Measurements from ENCODE around the gene HES4. TPM values are rescaled to one million over a fixed set of nuclear protein-coding genes. Genes with fewer than 3 reads are reported as not detected.

The HES4 gene
- polyA plus RNA-seq, 1 experiment = 10.8 TPM

DNA sequence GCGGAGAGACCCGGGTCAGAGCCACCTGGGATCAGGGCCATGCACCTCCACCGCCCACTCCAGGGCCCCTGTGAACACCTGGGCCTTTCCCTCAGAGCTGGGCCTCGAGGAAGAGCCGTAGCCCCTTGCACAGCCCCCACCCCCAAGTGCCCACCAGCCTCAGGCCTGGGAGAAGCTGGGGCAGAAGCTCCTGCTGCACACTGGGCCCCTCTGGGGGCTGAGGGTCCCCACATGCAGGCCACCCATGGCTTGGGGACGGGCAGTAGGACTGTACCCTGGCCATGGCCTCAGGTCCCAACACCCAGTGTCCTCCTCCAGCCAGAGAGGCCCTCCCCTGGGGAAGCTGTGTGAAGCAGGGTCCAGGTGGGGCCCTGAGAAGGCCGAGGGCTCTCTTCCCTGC lies 47.3 kb downstream of the HES4 start:
- Histone ChIP-seq H3K27me3 (ENCODE audit: control insufficient read depth, insufficient read depth, low read length) (no peaks in the 10 kb centered on the region; the same call in 1 of the 2 replicates), H3K4me3 (ENCODE audit: low read depth, low read length) (no peak overlapping the region), H3K36me3 (ENCODE audit: control insufficient read depth, insufficient read depth, low read length) (peaks cover 70% of the 10 kb centered on the region)
- ChIA-PET CTCF (interaction anchor here (1.0 to 1.1 kb wide), 2 partner anchors 24 to 49 kb away, joined by 3 to 4 read pairs; no protein-coding TSS in a partner anchor), POLR2A (no interaction called here)
- no peak for TF ChIP-seq CTCF (IDR thresholded peaks at IDR 0.05; ENCODE audit: insufficient read depth, low read depth, low read length)
- no peak for DNase-seq (ENCODE audit: low read depth)

DNA sequence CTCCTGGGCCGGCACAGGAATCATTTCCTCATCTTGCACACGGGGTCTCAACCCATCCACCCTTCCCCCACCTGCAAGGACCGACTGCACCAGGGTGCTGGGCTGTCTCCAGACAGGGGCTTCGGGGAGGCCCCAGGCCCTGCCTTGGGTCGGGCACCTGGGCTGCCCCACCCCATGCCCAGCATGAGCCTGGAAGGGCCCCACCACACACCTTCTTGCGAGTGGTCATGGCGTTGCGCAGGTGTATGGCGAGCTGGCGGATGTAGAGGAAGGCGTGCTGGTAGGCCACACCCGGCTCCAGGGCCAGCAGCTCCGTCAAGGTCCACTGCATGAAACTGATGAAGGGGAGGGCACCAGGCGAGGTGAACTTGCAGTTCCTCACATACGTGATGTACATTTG lies 47.7 kb downstream of the HES4 start:
- Histone ChIP-seq H3K4me3 (ENCODE audit: low read depth, low read length) (no peak overlapping the region), H3K27me3 (ENCODE audit: control insufficient read depth, insufficient read depth, low read length) (no peaks in the 10 kb centered on the region; the same call in 1 of the 2 replicates), H3K36me3 (ENCODE audit: control insufficient read depth, insufficient read depth, low read length) (peaks cover 71% of the 10 kb centered on the region)
- TF ChIP-seq CTCF (IDR thresholded peaks at IDR 0.05; ENCODE audit: insufficient read depth, low read depth, low read length) = no peak
- POLR2A ChIA-PET = no interaction called here
- CTCF ChIA-PET = interaction anchor here (1.0 to 1.6 kb wide), 4 partner anchors 12 to 49 kb away, joined by 3 to 6 read pairs (median 4); no protein-coding TSS in a partner anchor
- DNase-seq (ENCODE audit: low read depth) = no peak

GRCh38 chr1:951364-951763 lies 48.5 kb downstream of the HES4 start:
- Histone ChIP-seq H3K4me3 (ENCODE audit: low read depth, low read length) (no peak overlapping the region), H3K27me3 (ENCODE audit: control insufficient read depth, insufficient read depth, low read length) (no peaks in the 10 kb centered on the region), H3K36me3 (ENCODE audit: control insufficient read depth, insufficient read depth, low read length) (peaks cover 65% of the 10 kb centered on the region)
- TF ChIP-seq CTCF (IDR thresholded peaks at IDR 0.05; ENCODE audit: insufficient read depth, low read depth, low read length) = peak; percentile 45; the same call in 1 of the 2 replicates
- DNase-seq (ENCODE audit: low read depth) = no peak
- ChIA-PET CTCF (interaction anchor here (0.9 to 1.6 kb wide), 4 partner anchors 9 to 48 kb away, joined by 3 to 6 read pairs (median 4); no protein-coding TSS in a partner anchor), POLR2A (no interaction called here)

DNA sequence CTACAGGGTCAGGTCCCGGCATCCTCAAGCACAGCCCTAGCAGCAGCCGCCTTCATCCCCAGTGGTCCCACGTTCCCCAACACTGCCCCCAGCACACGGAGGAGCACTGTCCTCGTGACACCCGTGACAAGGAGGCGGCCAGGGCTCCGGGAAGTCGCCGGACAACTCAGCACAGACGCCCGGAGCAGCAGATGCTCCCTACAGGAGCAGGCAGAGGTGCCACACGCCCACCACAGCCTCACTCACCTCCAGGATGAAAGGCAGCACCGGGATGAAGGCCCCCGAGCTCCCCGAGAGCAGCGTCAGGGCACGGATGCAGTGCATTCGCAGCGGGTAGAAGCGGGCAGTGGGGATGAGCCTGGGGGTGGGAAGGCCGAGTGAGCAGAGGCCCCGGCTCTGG lies 49.0 kb downstream of the HES4 start:
- peaks cover 61% of the 10 kb centered on the region for H3K36me3 ChIP-seq (ENCODE audit: control insufficient read depth, insufficient read depth, low read length)
- TF ChIP-seq CTCF (IDR thresholded peaks at IDR 0.05; ENCODE audit: insufficient read depth, low read depth, low read length) = no peak
- ChIA-PET POLR2A (no interaction called here), CTCF (interaction anchor here (0.9 to 1.6 kb wide), 2 partner anchors 9 to 10 kb away, joined by 5 to 6 read pairs; no protein-coding TSS in a partner anchor)
- DNase-seq (ENCODE audit: low read depth) = no peak
- H3K27me3 ChIP-seq (ENCODE audit: control insufficient read depth, insufficient read depth, low read length) = no peaks in the 10 kb centered on the region
- no peak overlapping the region for H3K4me3 ChIP-seq (ENCODE audit: low read depth, low read length)

GRCh38 chr1:950268-950667 lies 49.6 kb downstream of the HES4 start:
- ChIA-PET POLR2A (no interaction called here), CTCF (interaction anchor here (0.9 to 1.6 kb wide), 4 partner anchors 8 to 52 kb away, joined by 3 to 6 read pairs (median 6); no protein-coding TSS in a partner anchor)
- H3K4me3 ChIP-seq (ENCODE audit: low read depth, low read length) = no peak overlapping the region
- no peaks in the 10 kb centered on the region for H3K27me3 ChIP-seq (ENCODE audit: control insufficient read depth, insufficient read depth, low read length)
- DNase-seq (ENCODE audit: low read depth) = no peak
- H3K36me3 ChIP-seq (ENCODE audit: control insufficient read depth, insufficient read depth, low read length) = peaks cover 58% of the 10 kb centered on the region
- no peak for TF ChIP-seq CTCF (IDR thresholded peaks at IDR 0.05; ENCODE audit: insufficient read depth, low read depth, low read length)

Small RNAs within 50 kb of the gene (small RNA-seq; reads per million reads assigned to genes)
- gene AL645608.3 (ENCODE audit: insufficient read length, low read depth, low replicate concordance) = not detected

Other genes with a start within 250 kb of the HES4 start
- 6.3 and 10.0 TPM in 2 replicates for gene SAMD11, start 76.2 kb downstream of the HES4 start, polyA plus RNA-seq (2011; rRNA removed)
- gene NOC2L, start 40.8 kb downstream of the HES4 start, polyA plus RNA-seq (2011; rRNA removed) = 33.7 and 49.7 TPM in 2 replicates
- gene KLHL17, start 39.5 kb downstream of the HES4 start, polyA plus RNA-seq (2011; rRNA removed) = 6.7 and 14.7 TPM in 2 replicates
- 0.48 and 0.88 TPM in 2 replicates for gene PLEKHN1, start 33.6 kb downstream of the HES4 start, polyA plus RNA-seq (2011; rRNA removed)
- not detected in 2 replicates for gene PERM1, start 18.0 kb downstream of the HES4 start, polyA plus RNA-seq (2011; rRNA removed)
- 73.0 and 86.8 TPM in 2 replicates for gene ISG15, start 13.4 kb upstream of the HES4 start, polyA plus RNA-seq (2011; rRNA removed)
- 32.7 and 41.2 TPM in 2 replicates for gene AGRN, start 20.0 kb upstream of the HES4 start, polyA plus RNA-seq (2011; rRNA removed)
- not detected in 2 replicates for gene RNF223, start 74.2 kb upstream of the HES4 start, polyA plus RNA-seq (2011; rRNA removed)
- 4.3 and 8.9 TPM in 2 replicates for gene C1orf159, start 116.0 kb upstream of the HES4 start, polyA plus RNA-seq (2011; rRNA removed)
- not detected in 2 replicates for gene TTLL10, start 173.8 kb upstream of the HES4 start, polyA plus RNA-seq (2011; rRNA removed)
- 0.40 TPM in 1 of 2 replicates, not detected in the other for gene TNFRSF18, start 206.5 kb upstream of the HES4 start, polyA plus RNA-seq (2011; rRNA removed)
- gene TNFRSF4, start 214.1 kb upstream of the HES4 start, polyA plus RNA-seq (2011; rRNA removed) = not detected in 2 replicates
- 119 and 188 TPM in 2 replicates for gene SDF4, start 231.9 kb upstream of the HES4 start, polyA plus RNA-seq (2011; rRNA removed)
- gene B3GALT6, start 232.1 kb upstream of the HES4 start, polyA plus RNA-seq (2011; rRNA removed) = 16.9 and 20.9 TPM in 2 replicates
- 0.42 and 0.43 TPM in 2 replicates for gene C1QTNF12, start 246.6 kb upstream of the HES4 start, polyA plus RNA-seq (2011; rRNA removed)

Data from BJ (cell line).